Left lung (tissue), 10 donors: Measurements from ENCODE around the gene NFIX. TPM values are rescaled to one million over a fixed set of nuclear protein-coding genes. Genes with fewer than 3 reads are reported as not detected.

Experiments used
- ATAC-seq: fragments of 200-7000 bp; cut with Tn5 transposase; one replicate; pipeline ENCODE4 v1.9.1; 2020; ENCODE audit warnings: moderate library complexity
- DNase-seq, 4 donors: peaks; one replicate each; pipeline ENCODE4 v3.0.0-alpha.2; 2013 to 2020
- H3K27ac ChIP-seq, 2 donors: fragments of 200-600 bp; sonication (generic) in 1 of 2; one replicate each; pipeline versions ENCODE4 v1.5.0 to v1.8.0; 2020 to 2021
- H3K27me3 ChIP-seq, 2 donors: fragments of 200-600 bp; sonication (generic) in 1 of 2; one replicate each; pipeline versions ENCODE4 v1.5.0 to v1.8.0; 2020 to 2021
- H3K36me3 ChIP-seq, 2 donors: fragments of 200-600 bp; sonication (generic) in 1 of 2; one replicate each; pipeline versions ENCODE4 v1.5.0 to v1.8.0; 2020 to 2021
- H3K4me1 ChIP-seq, 2 donors: fragments of 200-600 bp; one replicate each; pipeline ENCODE4 v1.8.0; 2021
- H3K4me3 ChIP-seq, 2 donors: fragments of 200-600 bp; sonication (generic) in 1 of 2; one replicate each; pipeline versions ENCODE4 v1.5.0 to v1.8.0; 2020 to 2021; ENCODE audit warnings: mild to moderate bottlenecking in 1 of 2
- H3K9me3 ChIP-seq, 2 donors: fragments of 200-600 bp; sonication (generic) in 1 of 2; one replicate each; pipeline versions ENCODE4 v1.5.0 to v1.8.0; 2020 to 2021
- CTCF ChIP-seq, 2 donors: fragments of 200-600 bp; sonication (generic) in 1 of 2; IDR thresholded peaks; one replicate each; pipeline versions ENCODE4 v1.5.0 to v1.8.0; 2021; ENCODE audit warnings: antibody characterized with exemption in 2 of 2
- intact Hi-C, 2 donors: fragments of 100-400 bp; cut with DNase I; formaldehyde crosslinking; loops; one replicate each; pipeline versions ENCODE4 v1.11.2 to v1.14.2; 2022
- polyA plus RNA-seq, 6 donors: library from polyadenylated mRNA; unstranded; fragments of 120-200 nt; gene quantifications; one replicate each; pipeline ENCODE4 v1.2.1, GENCODE V29; 2013; ENCODE audit not compliant: insufficient read length in 6 of 6
- total RNA-seq, 2 donors: library from RNA; stranded (reverse); fragmentation: NEBNext Ultra II Directional; extraction: Animal tissue kit (Norgen Biotek cat#: 25700); gene quantifications; one replicate each; pipeline ENCODE4 v1.2.1, GENCODE V29; 2021
- donor health status: DM: no; HTN: yes; CAD: no.
- donor health status: DM: no; HTN: no; CAD: no.

Gene NFIX
- total and polyA plus RNA-seq, 8 donors = 92.6 to 237 (median 123) TPM

GRCh38 chr19:13135068-13136062 is 140.1 kb downstream of the NFIX start:
- no peak for TF ChIP-seq CTCF (IDR thresholded peaks at IDR 0.05)
- Histone ChIP-seq H3K36me3 (peaks cover 0 to 55% of the 10 kb centered on the region in 2 donors), H3K4me3 (no peak overlapping the region), H3K9me3 (no peaks in the 10 kb centered on the region), H3K27me3 (no peaks in the 10 kb centered on the region), H3K27ac (peak overlapping the region; percentile 36 to 73), H3K4me1 (peaks cover 0 to 29% of the 10 kb centered on the region in 2 donors)
- intact Hi-C loops = no loop called here
- ATAC-seq (no peak), DNase-seq (no peak)

- ATAC-seq (no peak), DNase-seq (no peak)
- no peaks in the 10 kb centered on the region for H3K27me3 ChIP-seq
- no peak for TF ChIP-seq CTCF (IDR thresholded peaks at IDR 0.05)
- no peak overlapping the region for H3K4me3 ChIP-seq
- no peaks in the 10 kb centered on the region for H3K9me3 ChIP-seq
- intact Hi-C loops = no loop called here
- peaks cover 0 to 29% of the 10 kb centered on the region in 2 donors for H3K4me1 ChIP-seq
- H3K27ac ChIP-seq = no peak overlapping the region
- peaks cover 0 to 57% of the 10 kb centered on the region in 2 donors for H3K36me3 ChIP-seq
Measured at GRCh38 chr19:13137290-13137794, 142.1 kb downstream of the NFIX start.

GRCh38 chr19:13138171-13138915 is 143.1 kb downstream of the NFIX start:
- ATAC-seq = no peak
- Histone ChIP-seq H3K27me3 (no peaks in the 10 kb centered on the region), H3K36me3 (peaks cover 0 to 61% of the 10 kb centered on the region in 2 donors), H3K9me3 (no peaks in the 10 kb centered on the region), H3K4me1 (peaks cover 0 to 31% of the 10 kb centered on the region in 2 donors), H3K27ac (no peak overlapping the region), H3K4me3 (no peak overlapping the region)
- no peak for DNase-seq
- TF ChIP-seq CTCF (IDR thresholded peaks at IDR 0.05) = no peak
- intact Hi-C loops = no loop called here

- Histone ChIP-seq H3K4me1 (peaks cover 0 to 33% of the 10 kb centered on the region in 2 donors), H3K27me3 (no peaks in the 10 kb centered on the region), H3K9me3 (no peaks in the 10 kb centered on the region), H3K36me3 (peaks cover 0 to 63% of the 10 kb centered on the region in 2 donors), H3K27ac (peak overlapping the region in 1 of 2 donors; percentile 41), H3K4me3 (no peak overlapping the region)
- DNase-seq (no peak), ATAC-seq (no peak)
- intact Hi-C loops = no loop called here
- no peak for TF ChIP-seq CTCF (IDR thresholded peaks at IDR 0.05)
Measured at GRCh38 chr19:13138916-13139198, 143.6 kb downstream of the NFIX start.
